Stimulated activated CD8-positive, alpha-beta memory T cell treated with anti-CD3 and anti-CD28 coated beads, Interleukin-7, amount 100 ng/mL, for 1 hour (primary cell): ENCODE measurements around the gene OCRL.
"Not testable (repeated sequence)": the region's sequence is repeated elsewhere in the genome, so short reads cannot be mapped to it uniquely, and the experiment has no call there.

Experiments used
- DNase-seq, 2 donors: peaks; one replicate each; pipeline ENCODE4 v3.0.0-alpha.2; 2020; ENCODE audit warnings: low read depth in 2 of 2

Gene OCRL

GRCh38 chrX:129534816-129535578 is 5.1 kb upstream of the OCRL start:
- DNase-seq = no peak

GRCh38 chrX:129540722-129541184 is 694 bp downstream of the OCRL start:
- DNase-seq = no peak

GRCh38 chrX:129544780-129545179 is 4.7 kb downstream of the OCRL start:
- DNase-seq = no peak

GRCh38 chrX:129545408-129545807 is 5.3 kb downstream of the OCRL start:
- DNase-seq = no peak

GRCh38 chrX:129549124-129549523 is 9.1 kb downstream of the OCRL start:
- no peak for DNase-seq

GRCh38 chrX:129553619-129554288 is 13.7 kb downstream of the OCRL start:
- DNase-seq = no peak

GRCh38 chrX:129554816-129555215 is 14.8 kb downstream of the OCRL start:
- not testable (repeated sequence) for DNase-seq

- no peak for DNase-seq
These were observed 16.8 kb downstream of the OCRL start for GRCh38 chrX:129556806-129557315.

- no peak for DNase-seq
These were observed 17.9 kb downstream of the OCRL start for GRCh38 chrX:129557844-129558480.

GRCh38 chrX:129559783-129560182 is 19.7 kb downstream of the OCRL start:
- DNase-seq = no peak

- no peak for DNase-seq
These were observed 21.4 kb downstream of the OCRL start for GRCh38 chrX:129561453-129561852.

- not testable (repeated sequence) for DNase-seq
These were observed 24.3 kb downstream of the OCRL start for GRCh38 chrX:129564345-129564744.

GRCh38 chrX:129565046-129565650 is 25.1 kb downstream of the OCRL start:
- DNase-seq = no peak

GRCh38 chrX:129566073-129566472 is 26.0 kb downstream of the OCRL start:
- DNase-seq = no peak

GRCh38 chrX:129568349-129568748 is 28.3 kb downstream of the OCRL start:
- no peak for DNase-seq

GRCh38 chrX:129572422-129572821 is 32.4 kb downstream of the OCRL start:
- DNase-seq = no peak

- not testable (repeated sequence) for DNase-seq
These were observed 33.6 kb downstream of the OCRL start for GRCh38 chrX:129573652-129574051.

- no peak for DNase-seq
These were observed 34.2 kb downstream of the OCRL start for GRCh38 chrX:129574214-129574613.

- DNase-seq = no peak
These were observed 36.5 kb downstream of the OCRL start for GRCh38 chrX:129576539-129576938.

- no peak for DNase-seq
These were observed 37.4 kb downstream of the OCRL start for GRCh38 chrX:129577473-129577872.

- DNase-seq = no peak
These were observed 37.8 kb downstream of the OCRL start for GRCh38 chrX:129577877-129578276.

GRCh38 chrX:129581904-129582303 is 41.8 kb downstream of the OCRL start:
- no peak for DNase-seq
